ENCODE data around the gene PDZRN4.

The PDZRN4 gene

DNA sequence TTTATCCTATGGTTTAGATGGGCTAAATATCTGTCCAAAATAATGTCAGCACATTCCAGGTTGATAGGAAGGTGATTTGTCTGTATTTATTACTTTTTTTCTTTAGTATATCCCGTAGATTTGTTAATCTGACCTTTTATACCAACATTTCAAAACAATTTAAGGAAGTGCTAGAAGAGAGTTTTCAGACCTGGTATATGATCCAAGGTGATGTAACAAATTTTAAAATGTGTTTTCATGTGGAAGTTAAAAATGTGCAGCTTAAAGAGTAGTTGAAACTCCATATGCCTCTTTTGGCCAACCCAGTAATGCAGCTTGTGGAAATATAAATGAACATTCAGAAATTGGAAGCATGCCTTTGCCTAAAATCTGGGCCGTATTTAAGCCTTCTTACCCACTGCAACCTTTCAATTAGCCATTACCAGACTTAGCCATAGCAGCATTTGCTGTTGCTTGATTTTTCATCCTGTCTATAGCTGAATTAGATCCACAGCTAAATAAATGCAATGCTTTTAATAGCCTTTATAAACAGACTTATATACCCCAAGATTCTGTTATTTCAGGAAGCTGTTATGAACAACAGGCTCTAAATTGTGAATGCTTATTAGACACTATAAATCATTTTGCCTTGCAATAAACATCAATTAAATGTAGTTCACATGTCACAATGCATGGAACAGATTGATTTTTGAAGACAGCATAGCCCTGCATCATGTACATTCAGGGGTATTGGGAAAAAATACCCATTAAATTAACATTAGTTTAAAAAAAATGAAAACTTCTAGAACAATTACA, 271.2 kb downstream of the PDZRN4 start:
- DNase-seq (ENCODE audit: low spot score): no peak

GRCh38 chr12:41459906-41460214, 271.7 kb downstream of the PDZRN4 start:
- no peak for DNase-seq (ENCODE audit: low spot score)

GRCh38 chr12:41460906-41461305, 272.8 kb downstream of the PDZRN4 start:
- peak; percentile 23 for DNase-seq (ENCODE audit: low spot score)

DNA sequence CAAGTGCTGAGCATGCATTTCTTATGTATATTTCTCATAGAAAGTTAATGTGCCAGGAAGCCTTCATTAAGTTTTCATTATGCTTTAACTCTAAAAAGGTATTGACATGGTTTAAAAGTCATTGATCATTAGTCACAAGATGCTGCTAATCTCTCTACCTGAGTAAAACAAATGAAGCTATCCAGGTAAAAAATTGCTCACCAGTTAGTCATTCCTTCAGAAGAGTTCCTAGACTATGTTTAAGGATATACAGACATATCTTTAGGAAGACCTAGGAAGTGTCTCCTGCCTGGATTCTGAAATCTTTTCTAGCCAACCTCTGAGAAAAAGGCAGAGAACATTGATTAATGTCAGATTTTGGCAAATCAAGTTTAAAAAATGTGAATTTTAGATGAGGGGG, 274.2 kb downstream of the PDZRN4 start:
- no peak for DNase-seq (ENCODE audit: low spot score)

DNA sequence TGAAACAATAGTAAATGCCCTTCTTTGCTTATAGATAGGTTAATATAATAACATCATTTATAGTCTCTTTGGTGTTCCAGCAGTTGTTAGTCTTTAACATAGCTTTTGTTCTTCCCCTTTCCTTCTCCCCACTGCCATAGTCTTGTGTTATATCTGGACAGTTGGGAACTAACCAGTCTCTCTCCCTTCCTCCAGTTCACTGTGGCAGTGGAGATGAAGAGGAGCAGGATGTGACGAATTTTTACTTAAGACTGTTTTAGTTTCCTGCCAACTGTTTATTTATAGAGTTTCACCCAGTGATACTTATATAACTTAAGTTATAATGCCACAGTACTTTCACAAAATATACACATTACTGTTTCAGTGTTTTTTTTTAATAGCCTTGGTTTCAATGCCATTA, 277.4 kb downstream of the PDZRN4 start:
- DNase-seq (ENCODE audit: low spot score): no peak

GRCh38 chr12:41466300-41466699, 278.2 kb downstream of the PDZRN4 start:
- no peak for DNase-seq (ENCODE audit: low spot score)

GRCh38 chr12:41466802-41467201, 278.7 kb downstream of the PDZRN4 start:
- DNase-seq (ENCODE audit: low spot score): no peak

DNA sequence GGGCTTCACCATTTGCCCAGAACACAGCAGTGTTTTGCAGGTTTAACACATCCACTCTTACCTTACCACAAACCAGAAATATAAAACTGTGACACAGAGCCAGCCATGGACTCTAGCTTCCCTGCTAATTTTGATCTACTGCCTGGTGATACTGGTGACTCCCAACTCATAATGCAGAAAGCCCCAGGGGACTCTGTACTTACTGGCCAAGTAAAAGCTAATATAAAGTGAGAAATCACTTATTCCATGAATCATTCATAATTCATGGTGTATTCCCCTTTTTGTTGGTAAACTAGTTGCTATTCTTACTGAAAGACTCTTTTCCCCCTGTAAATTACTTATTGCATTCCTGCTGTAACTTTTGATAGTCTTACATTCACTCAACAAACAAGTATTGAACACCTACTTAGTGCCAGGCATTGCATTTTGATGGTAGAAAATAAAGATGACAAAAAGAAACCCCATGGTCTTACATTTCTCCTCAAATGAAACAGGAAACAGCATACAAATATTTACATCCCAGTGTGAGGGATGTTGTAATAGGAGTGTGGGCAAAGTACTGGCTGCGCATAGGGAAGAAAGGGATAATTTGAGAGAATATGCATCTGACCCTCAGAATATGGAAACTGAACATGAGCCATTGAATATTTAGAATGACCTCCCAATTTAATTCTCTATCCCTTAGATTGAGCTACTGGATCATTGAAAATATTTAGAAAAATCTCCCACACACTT, 279.6 kb downstream of the PDZRN4 start:
- no peak for DNase-seq (ENCODE audit: low spot score)

DNA sequence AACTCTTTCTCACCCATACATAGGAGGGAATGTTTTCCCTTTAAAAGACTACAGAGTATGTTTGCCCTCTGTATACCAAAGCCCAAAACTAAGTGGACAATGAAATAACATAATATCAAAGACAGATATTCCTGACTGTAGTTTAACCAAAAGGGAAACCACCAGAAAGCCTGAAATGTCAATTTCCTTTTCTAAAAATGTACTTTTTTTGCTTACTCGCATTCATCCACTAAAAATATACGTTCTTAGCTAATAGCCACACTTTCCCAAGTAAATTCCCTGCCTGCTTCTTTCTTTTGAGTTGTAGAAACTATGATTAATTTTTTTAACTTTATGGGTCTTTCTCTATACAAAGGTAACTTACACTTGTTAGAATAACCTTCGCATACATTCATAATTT, 280.2 kb downstream of the PDZRN4 start:
- no peak for DNase-seq (ENCODE audit: low spot score)

- DNase-seq (ENCODE audit: low spot score): no peak
Observed at GRCh38 chr12:41468756-41469155, 280.6 kb downstream of the PDZRN4 start.

DNA sequence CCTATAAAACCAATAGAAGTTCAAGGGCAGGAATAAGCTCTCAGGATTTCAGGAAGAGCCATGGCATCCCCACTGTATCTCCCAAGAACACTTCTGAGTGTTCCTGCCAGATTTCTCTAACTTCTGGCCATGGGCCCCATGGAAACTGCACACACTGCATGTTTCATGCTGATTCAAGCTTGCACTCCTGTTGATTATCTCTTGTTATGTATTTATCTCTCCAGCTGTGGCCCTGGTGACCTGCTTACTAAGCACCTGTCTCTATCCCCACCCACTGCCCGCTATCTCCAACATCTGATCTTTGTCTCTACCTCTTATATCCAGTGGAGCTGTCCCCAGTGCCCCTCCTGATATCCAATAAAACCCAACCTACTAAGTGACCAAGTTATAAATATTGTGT, 285.3 kb downstream of the PDZRN4 start:
- no peak for DNase-seq (ENCODE audit: low spot score)

GRCh38 chr12:41474001-41474400, 285.9 kb downstream of the PDZRN4 start:
- DNase-seq (ENCODE audit: low spot score): no peak

DNA sequence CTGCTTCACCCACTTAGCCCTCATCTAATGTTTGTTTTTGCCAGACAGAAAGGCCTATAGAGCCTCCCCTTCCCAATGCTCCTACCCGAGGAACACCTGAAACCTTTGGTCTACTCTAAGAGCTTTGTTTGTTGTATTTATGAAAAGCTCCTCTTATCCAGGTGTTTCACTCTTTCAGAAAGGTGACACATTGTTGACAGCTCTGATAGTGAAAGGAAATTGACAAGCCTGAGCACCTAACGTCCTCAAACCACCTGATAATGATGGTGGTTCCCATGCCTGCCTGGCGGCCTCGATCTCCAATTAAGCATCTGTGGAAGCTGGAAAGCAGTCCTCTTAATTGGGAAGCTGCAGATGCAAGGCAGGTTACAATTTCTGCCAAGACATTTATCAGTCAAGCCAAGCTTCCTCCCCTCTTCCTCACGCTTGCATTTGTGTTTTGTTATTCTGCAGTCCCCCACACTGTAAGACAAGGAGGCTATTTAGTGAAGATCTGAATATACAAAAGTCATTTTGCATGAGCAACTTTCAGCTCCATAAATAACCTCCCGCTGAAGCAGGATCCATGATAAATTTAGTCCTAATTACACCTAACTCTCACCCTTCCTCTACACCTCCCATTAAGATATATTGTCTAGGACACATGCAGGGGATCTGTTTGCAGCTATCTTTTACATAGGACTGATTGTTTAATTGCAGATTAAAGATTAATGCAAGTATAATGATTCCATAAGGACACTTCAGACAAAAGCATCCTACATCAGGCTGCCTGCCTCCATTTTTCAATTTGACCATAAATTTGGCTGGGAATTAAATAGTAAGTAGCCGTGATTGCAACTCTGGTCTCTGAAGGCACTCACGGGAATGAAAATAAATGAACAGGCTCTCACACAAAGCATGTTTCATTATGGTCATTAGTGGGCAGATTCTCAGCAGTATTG, 288.6 kb downstream of the PDZRN4 start:
- DNase-seq (ENCODE audit: low spot score): peak; percentile 10

DNA sequence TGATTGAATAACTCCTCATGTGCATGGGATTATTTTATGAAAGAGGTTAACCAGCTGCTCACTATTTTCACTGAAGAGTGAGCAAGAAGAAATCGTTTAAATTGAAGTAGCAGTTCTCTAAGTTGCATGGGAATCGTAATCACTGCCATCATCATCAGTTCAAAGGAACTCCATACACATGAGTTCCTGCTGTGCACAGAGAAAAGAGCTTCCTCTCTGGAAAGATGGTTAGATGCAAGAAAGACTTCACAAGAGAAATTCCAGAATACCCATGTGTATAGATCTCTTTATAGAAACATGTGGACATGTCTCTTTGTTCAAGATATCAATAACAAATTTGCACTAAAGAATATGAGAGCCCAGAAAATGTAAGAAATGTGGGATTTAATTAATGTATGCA, 291.3 kb downstream of the PDZRN4 start:
- no peak for DNase-seq (ENCODE audit: low spot score)

DNA sequence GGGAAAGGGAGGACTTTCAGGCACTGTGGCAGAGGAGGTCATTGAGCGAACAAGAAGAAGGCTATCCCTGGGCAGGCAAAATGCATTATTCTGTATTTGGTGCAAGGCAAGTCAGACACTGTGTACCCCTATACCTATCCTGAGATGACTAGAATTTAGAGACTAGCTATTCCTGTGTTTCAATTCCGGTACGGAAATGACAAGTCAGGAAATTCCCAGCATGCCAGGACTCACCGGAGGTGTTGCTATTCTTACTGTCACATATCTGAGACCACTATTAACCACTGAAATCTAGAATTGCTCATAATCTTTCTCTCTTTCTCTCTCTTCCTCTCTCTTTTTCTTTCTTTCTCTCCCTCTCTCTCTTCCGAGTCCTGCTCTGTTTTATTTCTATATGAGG, 297.1 kb downstream of the PDZRN4 start:
- DNase-seq (ENCODE audit: low spot score): no peak

GRCh38 chr12:41486718-41487117, 298.6 kb downstream of the PDZRN4 start:
- no peak for DNase-seq (ENCODE audit: low spot score)

DNA sequence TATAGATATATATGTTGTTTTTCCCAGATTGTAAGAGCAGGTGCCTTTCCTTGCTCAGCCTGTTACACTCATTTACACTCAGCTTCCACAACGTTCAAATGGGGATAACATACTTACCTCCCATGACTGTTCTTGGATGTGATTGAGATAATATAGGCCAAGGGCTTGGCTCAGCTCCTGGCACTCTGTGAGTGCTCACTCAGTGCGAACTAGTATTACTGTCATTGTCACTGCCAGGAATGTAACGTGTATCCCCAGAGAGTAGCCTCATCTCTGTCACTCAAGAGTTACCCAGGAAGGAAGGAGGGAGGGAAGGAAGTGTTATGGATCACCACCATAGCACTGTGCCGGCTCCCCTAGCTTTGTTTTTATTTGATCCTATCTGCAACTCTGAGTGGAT, 307.9 kb downstream of the PDZRN4 start:
- no peak for DNase-seq (ENCODE audit: low spot score)

- DNase-seq (ENCODE audit: low spot score): no peak
Observed at GRCh38 chr12:41497409-41497808, 309.3 kb downstream of the PDZRN4 start.

DNA sequence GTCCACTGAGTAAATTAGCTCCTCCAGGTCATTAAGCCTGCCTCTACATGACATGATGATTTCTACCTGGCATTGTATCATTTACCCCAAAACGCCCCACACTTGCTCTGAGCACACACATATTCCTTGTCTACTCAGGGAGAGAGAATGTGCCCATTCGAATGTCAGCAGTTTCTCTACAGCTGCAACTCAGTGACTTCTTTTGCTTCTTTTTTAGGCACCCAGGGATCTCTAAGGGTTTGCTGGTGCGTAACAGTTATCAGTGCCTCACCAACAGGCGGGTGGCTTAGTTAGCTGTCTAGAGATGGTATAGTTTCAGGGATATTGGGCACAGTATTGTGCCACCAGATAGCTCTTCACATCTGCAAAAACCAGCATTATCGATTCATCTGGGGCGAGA, 316.9 kb downstream of the PDZRN4 start:
- DNase-seq (ENCODE audit: low spot score): no peak

GRCh38 chr12:41507286-41507685, 319.2 kb downstream of the PDZRN4 start:
- DNase-seq (ENCODE audit: low spot score): no peak

GRCh38 chr12:41509271-41510055, 321.3 kb downstream of the PDZRN4 start:
- no peak for DNase-seq (ENCODE audit: low spot score)

DNA sequence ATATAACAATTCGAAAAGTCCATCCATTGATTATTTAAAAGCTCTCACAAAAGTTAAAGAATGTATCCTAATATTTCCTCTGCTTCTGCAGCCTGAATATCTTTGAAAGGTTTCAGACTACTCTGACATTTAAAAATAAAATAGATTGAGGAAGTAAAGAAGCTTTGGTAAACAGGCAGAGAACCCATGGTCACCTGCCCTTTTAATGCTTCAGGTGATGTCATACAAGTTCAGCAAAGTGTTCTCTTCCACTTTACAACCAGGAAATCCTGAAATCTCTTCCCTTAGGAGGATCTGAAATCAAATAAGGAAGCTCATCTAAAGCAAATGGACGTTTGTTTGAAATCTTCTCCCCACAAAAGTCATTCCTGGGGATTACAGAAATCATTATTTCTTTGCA, 322.4 kb downstream of the PDZRN4 start:
- DNase-seq (ENCODE audit: low spot score): no peak

Measured in Ammon's horn (tissue), 1 donor.